ENCODE data around the gene PCTP.

PCTP gene

DNA sequence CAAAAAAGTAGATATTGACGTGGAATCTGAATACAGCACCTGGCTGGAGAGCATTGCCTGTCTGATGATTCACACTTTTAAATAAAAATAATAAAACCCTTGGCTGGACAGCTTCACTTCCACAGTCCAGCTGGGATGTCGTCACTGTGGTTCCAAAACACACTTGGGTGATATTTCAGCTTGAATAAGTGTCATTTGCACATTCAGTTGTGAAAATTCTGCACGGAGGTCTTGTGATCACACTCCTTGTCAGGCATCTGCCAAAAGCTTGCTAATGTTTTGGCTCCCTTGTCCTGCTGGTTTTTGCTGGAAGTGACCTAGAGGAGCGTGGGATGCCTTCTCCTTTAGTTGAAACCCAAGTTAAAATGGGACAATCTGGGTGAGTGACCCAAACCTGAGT, 60.7 kb downstream of the PCTP start:
- DNase-seq: no peak

DNA sequence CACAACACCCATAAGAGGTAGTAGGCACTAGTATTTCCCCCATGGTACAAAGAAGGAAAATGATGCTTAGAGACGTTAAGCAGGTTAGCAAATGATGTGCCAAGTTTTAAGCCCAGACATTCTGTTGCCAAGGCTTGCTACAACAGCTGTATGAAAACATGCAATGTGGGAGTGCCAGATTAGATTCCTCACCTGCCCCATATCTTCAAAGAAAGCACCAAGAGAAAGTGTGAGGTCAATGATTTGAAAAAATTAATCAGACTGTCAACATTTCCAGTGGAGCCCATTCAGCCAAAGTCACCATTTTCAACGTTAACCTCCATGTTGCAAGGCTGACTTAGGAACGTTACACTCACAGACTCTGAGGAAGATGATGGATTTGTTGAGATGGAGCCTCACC, 61.5 kb downstream of the PCTP start:
- DNase-seq: no peak

DNA sequence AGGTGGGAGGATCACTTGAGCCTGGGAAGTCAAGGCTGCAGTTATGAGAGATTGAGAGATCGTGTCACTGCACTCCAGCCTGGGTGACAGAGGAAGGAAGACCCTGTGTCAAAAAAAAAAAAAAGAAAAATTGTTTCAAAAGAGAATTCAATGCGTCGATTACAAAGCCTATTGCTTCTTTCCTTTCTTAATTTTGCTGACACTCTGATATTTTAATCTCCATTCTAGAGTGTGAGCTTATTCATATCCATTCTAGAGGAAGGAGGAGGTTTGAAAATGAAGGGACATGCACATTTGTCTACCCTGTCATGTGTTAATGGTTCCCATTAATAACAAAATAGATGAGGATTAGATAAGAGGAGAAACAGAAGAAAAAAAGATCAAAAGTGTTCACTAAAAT, 63.1 kb downstream of the PCTP start:
- DNase-seq: no peak

DNA sequence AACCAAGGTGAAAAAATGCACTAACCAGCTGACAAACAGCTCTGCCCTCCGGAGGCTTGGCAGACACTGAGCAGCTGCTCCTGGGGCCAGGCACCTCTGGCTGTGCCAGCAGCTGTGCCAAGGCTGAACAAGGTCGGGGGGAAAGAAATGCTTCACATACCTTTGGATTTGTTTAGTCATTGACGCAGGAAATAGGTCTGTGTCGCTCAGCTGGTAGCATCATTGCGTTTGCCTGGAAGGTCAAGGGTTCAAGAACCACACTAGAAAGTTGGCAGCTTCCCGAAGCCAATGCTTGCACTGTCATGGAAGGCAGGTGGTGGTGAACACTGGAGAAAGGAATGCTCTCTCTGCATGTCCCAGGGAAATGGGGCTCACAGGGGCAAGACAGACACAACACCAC, 63.5 kb downstream of the PCTP start:
- no peak for DNase-seq

DNA sequence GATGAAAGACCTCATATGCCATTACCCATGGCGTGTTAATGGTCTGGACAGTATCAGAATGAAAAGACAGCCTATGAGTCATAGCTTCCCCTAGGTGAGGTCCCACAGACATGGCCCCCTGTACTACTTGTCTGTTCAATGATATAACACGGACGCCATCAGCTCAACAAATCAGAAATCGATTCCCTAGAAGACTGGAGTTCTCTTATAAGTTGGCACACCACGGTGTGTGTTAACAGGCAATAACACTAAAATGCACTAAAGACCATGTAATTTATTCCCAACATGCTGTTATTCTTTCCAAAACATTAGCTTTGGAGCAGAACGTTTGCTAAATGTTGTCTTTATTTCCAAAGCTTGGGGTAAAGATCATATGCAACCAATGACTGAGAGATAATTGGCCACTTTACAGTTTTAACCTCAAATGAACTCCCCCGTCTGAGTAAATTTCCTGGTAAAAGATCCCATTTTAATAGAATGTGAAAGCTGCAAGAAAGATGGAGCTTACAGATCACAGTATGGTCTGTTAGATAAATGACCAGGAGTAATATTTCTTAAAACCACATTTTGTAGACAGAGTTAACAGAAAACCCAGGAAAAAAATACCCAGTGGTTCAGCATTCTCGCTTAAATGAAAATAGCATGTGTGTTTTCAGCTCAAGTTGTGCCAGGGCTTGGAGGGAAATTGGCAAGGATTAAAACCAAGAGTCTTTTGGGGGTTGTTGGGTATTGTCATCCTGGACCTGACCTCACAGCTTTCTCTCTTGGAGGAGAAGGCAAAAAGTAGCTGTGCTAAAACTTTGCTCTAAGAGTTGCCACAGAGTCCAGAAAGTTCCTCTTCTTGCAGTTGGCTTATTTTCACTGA, 65.9 kb downstream of the PCTP start:
- no peak for DNase-seq

DNA sequence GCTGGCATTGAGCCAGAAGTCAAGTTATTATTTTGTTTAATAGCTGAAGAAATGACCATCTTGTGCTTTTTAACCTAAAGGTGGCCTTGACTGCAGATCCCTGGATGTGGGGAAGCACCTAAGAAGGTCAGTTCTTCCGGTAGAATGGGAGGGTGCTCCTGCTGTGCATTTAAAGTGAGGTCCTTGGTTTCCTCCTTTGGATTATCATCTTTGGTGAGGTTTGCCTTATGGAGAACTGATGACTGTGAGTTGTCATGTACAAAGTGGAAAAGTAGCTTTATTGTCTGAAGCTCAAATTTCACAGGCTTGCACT, 66.5 kb downstream of the PCTP start:
- DNase-seq: no peak

DNA sequence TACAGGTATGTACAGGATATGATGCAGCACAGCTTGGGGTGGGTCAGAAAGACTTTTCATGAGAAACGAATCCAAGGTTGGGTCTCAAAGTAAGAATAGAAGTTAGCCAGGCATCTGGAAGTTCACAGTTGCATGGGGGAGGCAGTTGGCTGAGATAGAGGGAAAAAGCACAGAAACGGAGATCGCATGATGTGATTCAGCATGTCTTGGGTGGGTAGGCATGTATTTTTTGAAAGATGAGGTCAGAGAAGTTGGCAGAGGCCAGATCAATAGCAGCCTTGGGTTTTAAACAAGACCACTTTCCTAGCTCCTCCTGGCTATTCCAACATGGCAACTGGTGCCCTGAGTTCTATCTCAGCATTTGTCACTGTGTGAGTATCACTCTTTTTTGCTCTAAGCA, 67.2 kb downstream of the PCTP start:
- no peak for DNase-seq

DNA sequence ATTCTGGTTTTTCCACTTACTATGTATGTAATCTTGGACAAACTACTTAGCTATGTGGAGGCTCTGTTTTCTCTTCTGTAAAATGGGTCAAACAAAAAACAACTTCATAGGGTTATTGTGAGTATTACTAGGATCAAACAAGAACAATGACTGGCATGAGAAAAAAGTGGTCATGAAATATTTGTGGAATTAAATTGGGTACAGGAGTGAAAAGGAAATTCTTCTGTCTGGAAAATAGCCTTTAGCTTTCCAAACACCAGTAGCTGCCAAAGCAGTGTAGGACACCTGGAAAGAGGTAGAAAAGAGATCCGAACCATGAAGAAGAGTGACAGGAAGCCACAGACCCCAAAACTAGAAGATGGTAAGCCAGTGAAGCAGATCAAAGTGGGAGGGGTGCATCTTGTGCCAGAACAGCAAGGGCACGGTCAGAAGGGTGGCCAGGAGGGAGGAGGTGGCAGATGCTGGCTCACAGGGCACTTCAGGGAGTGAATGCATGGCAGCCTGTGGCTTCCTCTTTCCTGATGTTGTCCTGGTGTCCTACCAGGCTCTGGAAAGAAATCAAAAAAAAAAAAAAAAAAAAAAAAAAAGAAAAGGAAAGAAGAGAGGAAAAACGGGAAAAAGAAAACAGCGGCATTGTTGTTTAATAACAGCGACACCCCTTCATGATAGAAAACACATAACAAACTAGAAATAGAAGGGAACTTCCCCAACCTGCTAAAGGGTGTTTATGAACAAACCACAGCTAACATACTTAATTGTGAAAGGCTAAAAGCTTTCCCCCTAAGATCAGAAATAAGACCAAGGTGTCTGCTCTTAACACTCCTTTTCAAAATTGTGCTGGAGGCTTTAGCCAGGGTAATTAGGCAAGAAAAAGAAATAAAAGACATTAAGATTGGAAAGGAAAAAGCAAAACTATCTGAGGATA, 67.9 kb downstream of the PCTP start:
- DNase-seq: no peak

DNA sequence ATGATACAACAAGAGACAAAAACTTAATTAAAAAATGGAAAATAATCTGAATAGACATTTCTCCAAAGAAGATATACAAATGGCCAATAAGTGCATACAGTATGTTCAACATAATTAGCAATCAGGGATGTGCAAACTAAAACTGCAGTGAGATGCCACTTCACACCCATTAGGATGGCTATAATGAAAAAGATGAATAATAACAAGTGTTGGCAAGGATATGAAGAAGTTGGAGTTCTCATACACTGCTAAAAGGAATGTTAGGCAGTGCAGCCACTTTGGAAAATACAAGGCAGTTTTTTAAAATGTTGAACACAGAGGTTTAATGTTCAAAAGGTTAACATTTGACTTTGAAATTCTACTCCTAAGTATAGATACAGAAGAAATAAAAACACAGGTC, 69.8 kb downstream of the PCTP start:
- no peak for DNase-seq

DNA sequence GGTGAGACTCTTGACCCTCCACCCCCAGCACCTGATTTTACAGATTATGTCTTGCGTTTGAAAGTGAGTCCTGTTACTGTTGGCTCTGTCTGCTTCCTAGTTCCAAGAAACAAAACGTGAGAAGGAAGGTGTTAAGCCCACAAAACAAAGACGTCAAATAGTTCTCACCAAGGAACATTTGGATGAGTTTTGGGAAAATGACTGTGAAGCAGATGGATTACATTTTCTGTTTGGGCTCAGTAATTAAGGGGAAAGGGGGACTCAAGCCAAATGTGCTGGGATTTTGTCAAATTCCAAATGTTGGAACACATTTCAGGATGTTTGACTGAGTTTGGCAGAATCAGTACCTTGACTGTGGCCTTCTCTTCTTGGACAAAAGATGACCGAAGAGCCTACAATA, 71.2 kb downstream of the PCTP start:
- DNase-seq: no peak

DNA sequence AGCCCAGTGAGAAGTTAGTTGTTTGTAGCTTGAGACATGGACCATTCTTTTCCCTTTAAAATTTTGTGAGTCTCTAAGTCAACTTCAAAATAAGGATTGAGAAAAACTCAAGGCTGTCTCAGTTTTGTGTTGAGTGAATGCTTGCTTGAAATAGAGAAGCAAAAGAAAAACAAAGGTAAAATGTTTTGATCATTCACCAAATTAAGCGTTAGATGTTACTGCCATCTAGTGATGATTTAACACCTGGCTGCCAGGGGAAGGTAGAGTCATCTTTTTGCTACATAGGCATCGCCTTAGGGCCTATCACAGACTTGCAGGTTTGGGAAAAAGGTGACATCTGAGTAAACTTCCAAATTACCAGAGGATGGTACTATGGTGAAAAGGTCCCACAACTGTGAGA, 74.4 kb downstream of the PCTP start:
- DNase-seq: no peak

Data from T-helper 9 cell (primary cell).